ENCODE results near the gene KCNE4. TPM values are rescaled to one million over a fixed set of nuclear protein-coding genes. Genes with fewer than 3 reads are reported as not detected.
A peak's percentile ranks its signal among the peaks of the same experiment; 100 is the strongest.

The KCNE4 gene
- total RNA-seq, 2 donors from 2014 or later, result 1.0 to 4.1 TPM

DNA sequence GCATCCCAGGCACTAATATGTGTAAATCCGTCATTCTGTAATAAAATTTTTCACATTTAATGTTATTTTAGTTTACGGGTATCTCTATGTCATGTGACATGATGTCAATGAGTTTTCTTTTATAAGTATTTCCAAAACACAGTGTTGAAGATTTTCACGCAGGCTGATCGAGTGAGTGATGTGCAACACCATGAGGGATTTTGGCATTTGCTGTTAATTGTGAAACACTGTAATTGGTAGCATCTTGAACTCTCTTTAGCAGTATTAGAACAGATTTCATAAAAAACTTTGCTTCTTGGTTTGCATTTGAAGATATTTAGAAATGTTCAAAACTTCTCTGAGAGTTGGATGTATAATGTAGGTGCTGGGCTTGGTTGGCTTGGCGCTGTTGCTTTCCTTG lies 35.5 kb downstream of the KCNE4 start:
- intact Hi-C loops (cut with DNase I), result no loop called here
- Histone ChIP-seq H3K36me3 (no peaks in the 10 kb centered on the region), H3K4me1 (replicated peaks) (no peaks in the 10 kb centered on the region), H3K4me3 (no peak overlapping the region), H3K9me3 (no peaks in the 10 kb centered on the region), H3K27me3 (replicated peaks; ENCODE audit: insufficient read depth) (no peaks in the 10 kb centered on the region), H3K27ac (no peak overlapping the region)
- no peak for TF ChIP-seq POLR2AphosphoS5 (IDR thresholded peaks at IDR 0.05)
- TF ChIP-seq POLR2A (IDR thresholded peaks at IDR 0.05), result no peak
- TF ChIP-seq CTCF (IDR thresholded peaks at IDR 0.05), result no peak
- 98% methylated on average over 5 of the region's 5 CpGs for WGBS
- DNase-seq (ENCODE audit: low spot score), result no peak

- no peak for DNase-seq (ENCODE audit: low spot score)
- H3K27ac ChIP-seq, result no peak overlapping the region
- H3K9me3 ChIP-seq, result no peaks in the 10 kb centered on the region
- WGBS, result 85% methylated on average over 3 of the region's 3 CpGs
- no peaks in the 10 kb centered on the region for H3K27me3 ChIP-seq (replicated peaks; ENCODE audit: insufficient read depth)
- no peak for TF ChIP-seq POLR2A (IDR thresholded peaks at IDR 0.05)
- no peak for TF ChIP-seq POLR2AphosphoS5 (IDR thresholded peaks at IDR 0.05)
- no peak for TF ChIP-seq CTCF (IDR thresholded peaks at IDR 0.05)
- no peaks in the 10 kb centered on the region for H3K4me1 ChIP-seq (replicated peaks)
- no peak overlapping the region for H3K4me3 ChIP-seq
- no peaks in the 10 kb centered on the region for H3K36me3 ChIP-seq
- intact Hi-C loops (cut with DNase I), result no loop called here
These were observed 36.9 kb downstream of the KCNE4 start for GRCh38 chr2:223088866-223089265.

DNA sequence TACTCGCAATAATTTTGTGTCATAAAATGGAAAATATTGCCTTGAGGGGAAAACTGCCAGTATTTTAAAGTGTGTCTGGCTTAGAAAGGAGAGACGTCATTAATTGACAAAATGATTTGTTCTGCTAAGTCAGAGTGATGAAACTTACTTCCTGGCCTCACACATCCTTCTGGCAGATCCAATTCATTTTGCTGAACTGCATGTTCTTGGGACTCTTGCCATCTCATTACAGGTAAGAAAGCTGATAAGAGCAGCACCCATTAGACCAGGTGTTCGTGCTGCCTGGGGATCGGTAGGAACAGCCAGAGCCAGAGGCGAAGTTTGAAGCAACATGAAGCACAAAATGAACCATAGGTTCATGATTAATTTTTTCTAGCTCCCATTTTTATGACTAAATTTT lies 38.0 kb downstream of the KCNE4 start:
- Histone ChIP-seq H3K36me3 (no peaks in the 10 kb centered on the region), H3K27me3 (replicated peaks; ENCODE audit: insufficient read depth) (no peaks in the 10 kb centered on the region), H3K4me3 (no peak overlapping the region), H3K27ac (no peak overlapping the region), H3K4me1 (replicated peaks) (no peaks in the 10 kb centered on the region), H3K9me3 (no peaks in the 10 kb centered on the region)
- 49% methylated on average over 5 of the region's 5 CpGs for WGBS
- intact Hi-C loops (cut with DNase I), result no loop called here
- peak; percentile 9 for DNase-seq (ENCODE audit: low spot score)
- peak; percentile 32 for TF ChIP-seq POLR2AphosphoS5 (IDR thresholded peaks at IDR 0.05)
- TF ChIP-seq CTCF (IDR thresholded peaks at IDR 0.05), result no peak

DNA sequence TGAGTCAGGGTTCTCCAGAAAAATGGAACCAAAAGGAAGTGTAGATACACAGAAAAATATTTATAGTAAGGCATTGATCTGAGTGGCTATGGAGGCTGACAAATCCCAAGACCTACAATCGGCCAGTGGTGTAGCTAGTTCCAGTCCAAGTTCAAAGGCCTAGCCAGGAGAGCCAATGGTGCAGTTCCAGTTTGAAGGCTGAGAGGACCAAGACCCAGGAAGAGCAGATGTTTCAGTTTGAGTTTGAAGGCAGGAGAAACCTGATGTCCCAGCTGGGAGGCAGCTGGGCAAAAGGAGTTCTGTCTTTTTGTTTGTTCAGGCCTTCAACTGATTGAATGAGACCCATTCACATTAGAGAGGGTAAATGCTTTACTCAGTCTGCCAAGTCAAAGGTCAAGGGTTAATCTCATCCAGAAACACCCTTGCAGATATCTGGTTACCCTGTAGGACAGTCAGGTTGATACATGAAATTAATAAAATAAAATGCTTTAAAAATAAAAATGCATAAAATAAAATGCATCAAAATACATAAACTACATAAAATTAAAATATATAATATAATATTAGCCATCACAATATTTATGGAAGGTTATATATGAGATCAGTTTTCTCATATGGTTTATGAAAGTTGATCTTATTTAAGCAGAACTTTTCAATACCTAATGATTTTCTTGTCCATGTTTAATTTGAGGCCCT lies 38.7 kb downstream of the KCNE4 start:
- DNase-seq (ENCODE audit: low spot score), result no peak
- Histone ChIP-seq H3K4me1 (replicated peaks) (no peaks in the 10 kb centered on the region), H3K27me3 (replicated peaks; ENCODE audit: insufficient read depth) (no peaks in the 10 kb centered on the region), H3K9me3 (no peaks in the 10 kb centered on the region), H3K36me3 (no peaks in the 10 kb centered on the region), H3K4me3 (no peak overlapping the region), H3K27ac (no peak overlapping the region)
- WGBS, result 75% methylated on average over 1 of the region's 1 CpG
- intact Hi-C loops (cut with DNase I), result no loop called here
- no peak for TF ChIP-seq POLR2A (IDR thresholded peaks at IDR 0.05)
- no peak for TF ChIP-seq POLR2AphosphoS5 (IDR thresholded peaks at IDR 0.05)
- no peak for TF ChIP-seq CTCF (IDR thresholded peaks at IDR 0.05)

- TF ChIP-seq CTCF (IDR thresholded peaks at IDR 0.05) (no peak), POLR2A (IDR thresholded peaks at IDR 0.05) (no peak), POLR2AphosphoS5 (IDR thresholded peaks at IDR 0.05) (no peak)
- H3K4me1 ChIP-seq (replicated peaks), result no peaks in the 10 kb centered on the region
- DNase-seq (ENCODE audit: low spot score), result no peak
- no peaks in the 10 kb centered on the region for H3K36me3 ChIP-seq
- H3K27me3 ChIP-seq (replicated peaks; ENCODE audit: insufficient read depth), result no peaks in the 10 kb centered on the region
- 95% methylated on average over 4 of the region's 4 CpGs for WGBS
- intact Hi-C loops (cut with DNase I), result no loop called here
- no peak overlapping the region for H3K4me3 ChIP-seq
- H3K9me3 ChIP-seq, result no peaks in the 10 kb centered on the region
- no peak overlapping the region for H3K27ac ChIP-seq
These were observed 40.7 kb downstream of the KCNE4 start for GRCh38 chr2:223092667-223093066.

Measured in prostate gland (tissue), 2 donors.